ENCODE results near the gene RRBP1.

Gene RRBP1

DNA sequence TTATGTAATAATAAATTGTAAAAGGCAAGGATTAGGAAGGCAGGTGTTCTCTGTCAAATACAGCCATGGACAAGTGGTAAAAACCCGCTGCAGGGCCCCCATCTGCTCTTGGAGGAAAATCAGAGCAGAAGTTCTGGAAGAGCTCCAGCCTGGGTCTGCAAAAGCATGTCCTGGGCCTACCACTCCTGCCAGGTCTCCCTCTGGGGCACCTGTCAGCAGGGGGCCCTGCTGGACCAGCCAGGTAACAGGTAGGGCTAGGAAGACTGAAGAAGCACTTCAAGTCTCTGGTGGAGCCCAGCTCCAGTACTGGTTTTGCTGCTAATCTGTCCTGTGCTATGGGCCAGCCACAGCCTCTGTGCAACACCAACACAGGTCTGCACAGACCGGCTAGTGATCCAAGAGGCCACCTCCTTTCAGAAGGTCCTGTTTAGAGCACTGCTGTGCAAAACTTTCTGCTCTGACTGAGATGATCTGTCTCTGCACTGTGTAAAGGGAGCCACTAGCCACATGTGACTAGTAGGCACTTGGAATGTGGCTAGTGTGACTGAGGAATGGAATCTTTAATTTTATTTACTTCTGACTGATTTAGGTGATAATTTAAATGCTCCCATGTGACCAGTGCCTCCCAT, 30.2 kb downstream of the RRBP1 start:
- DNase-seq (ENCODE audit: low read depth): no peak
- no peak overlapping the region for H3K4me3 ChIP-seq (ENCODE audit: control insufficient read depth, low read depth, low read length)
- TF ChIP-seq, protein P1, sequence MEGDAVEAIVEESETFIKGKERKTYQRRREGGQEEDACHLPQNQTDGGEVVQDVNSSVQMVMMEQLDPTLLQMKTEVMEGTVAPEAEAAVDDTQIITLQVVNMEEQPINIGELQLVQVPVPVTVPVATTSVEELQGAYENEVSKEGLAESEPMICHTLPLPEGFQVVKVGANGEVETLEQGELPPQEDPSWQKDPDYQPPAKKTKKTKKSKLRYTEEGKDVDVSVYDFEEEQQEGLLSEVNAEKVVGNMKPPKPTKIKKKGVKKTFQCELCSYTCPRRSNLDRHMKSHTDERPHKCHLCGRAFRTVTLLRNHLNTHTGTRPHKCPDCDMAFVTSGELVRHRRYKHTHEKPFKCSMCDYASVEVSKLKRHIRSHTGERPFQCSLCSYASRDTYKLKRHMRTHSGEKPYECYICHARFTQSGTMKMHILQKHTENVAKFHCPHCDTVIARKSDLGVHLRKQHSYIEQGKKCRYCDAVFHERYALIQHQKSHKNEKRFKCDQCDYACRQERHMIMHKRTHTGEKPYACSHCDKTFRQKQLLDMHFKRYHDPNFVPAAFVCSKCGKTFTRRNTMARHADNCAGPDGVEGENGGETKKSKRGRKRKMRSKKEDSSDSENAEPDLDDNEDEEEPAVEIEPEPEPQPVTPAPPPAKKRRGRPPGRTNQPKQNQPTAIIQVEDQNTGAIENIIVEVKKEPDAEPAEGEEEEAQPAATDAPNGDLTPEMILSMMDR (conservative IDR thresholded peaks at IDR 0.05; ENCODE audit: control insufficient read depth, insufficient read depth, low read depth, low read length): no peak

GRCh38 chr20:17651129-17651759, 30.8 kb downstream of the RRBP1 start:
- H3K4me3 ChIP-seq (ENCODE audit: control insufficient read depth, low read depth, low read length): no peak overlapping the region
- DNase-seq (ENCODE audit: low read depth): peak; percentile 78
- TF ChIP-seq, protein P1 (conservative IDR thresholded peaks at IDR 0.05; ENCODE audit: control insufficient read depth, insufficient read depth, low read depth, low read length): no peak

DNA sequence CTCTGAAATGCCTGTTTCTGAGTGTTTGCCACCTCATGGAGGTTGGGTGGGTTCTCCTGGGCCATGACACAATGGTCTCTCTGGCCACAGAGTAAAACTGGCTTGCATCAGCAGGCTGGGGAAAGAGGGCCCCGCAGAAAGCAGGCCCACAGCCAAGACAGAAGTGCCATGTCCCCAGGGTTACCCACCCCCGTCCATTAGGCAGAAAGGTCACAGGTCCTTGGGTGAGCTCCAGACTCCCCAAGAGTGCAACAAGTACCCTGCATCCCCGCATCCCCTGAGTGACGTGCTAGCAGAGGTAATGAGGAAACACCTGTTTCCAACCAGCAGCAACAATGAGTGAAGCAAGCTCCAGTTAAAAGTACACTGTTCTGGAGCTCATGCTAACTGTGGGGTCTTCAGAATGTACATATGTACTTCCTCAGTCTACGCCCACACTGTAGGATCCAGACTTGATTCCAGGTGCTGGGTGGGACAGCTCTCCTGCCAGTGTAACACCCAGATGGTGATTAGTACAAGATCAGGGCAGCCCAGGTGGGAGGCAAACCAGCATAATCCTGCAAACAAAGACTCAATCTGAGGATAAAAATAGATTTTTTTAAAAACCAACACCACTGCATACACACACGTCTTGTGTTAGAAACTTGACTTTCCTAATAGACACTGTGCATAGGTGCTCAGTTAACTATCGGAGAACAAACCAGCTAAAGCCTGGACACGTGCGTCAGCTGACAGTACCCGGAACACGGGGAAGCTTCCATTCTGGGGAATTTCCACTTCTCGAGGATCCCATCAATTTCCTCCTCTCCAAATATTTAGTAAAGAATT, 31.5 kb downstream of the RRBP1 start:
- DNase-seq (ENCODE audit: low read depth): no peak
- TF ChIP-seq, protein P1 (conservative IDR thresholded peaks at IDR 0.05; ENCODE audit: control insufficient read depth, insufficient read depth, low read depth, low read length): no peak
- no peak overlapping the region for H3K4me3 ChIP-seq (ENCODE audit: control insufficient read depth, low read depth, low read length)

- no peak for DNase-seq (ENCODE audit: low read depth)
These were observed 33.0 kb downstream of the RRBP1 start for GRCh38 chr20:17648791-17649730.

GRCh38 chr20:17648315-17648646, 33.8 kb downstream of the RRBP1 start:
- TF ChIP-seq, protein P1 (conservative IDR thresholded peaks at IDR 0.05; ENCODE audit: control insufficient read depth, insufficient read depth, low read depth, low read length): no peak
- peak; percentile 45 for DNase-seq (ENCODE audit: low read depth)
- H3K4me3 ChIP-seq (ENCODE audit: control insufficient read depth, low read depth, low read length): no peak overlapping the region

More at GRCh38 chr20:17648791-17649730, 33.0 kb downstream of the RRBP1 start:
- TF ChIP-seq, protein P1 (conservative IDR thresholded peaks at IDR 0.05; ENCODE audit: control insufficient read depth, insufficient read depth, low read depth, low read length): peak; percentile 19
- no peak overlapping the region for H3K4me3 ChIP-seq (ENCODE audit: control insufficient read depth, low read depth, low read length)

Measured in fibroblast of mammary gland (primary cell).